OCI-LY1 (cell line): Measurements from ENCODE around the gene ESPN.

Experiments
- H2AFZ ChIP-seq: fragments of 200-600 bp; sonication (generic), shearing (Covaris generic); 2 replicates; pipeline ENCODE4 v1.6.0; 2014; ENCODE audit warnings: antibody characterized with exemption, mild to moderate bottlenecking, low read length
- H3F3A ChIP-seq: fragments of 200-600 bp; sonication (generic), shearing (Covaris generic); 2 replicates; pipeline ENCODE4 v1.6.0; 2014; ENCODE audit warnings: mild to moderate bottlenecking, antibody characterized with exemption, low read length, moderate library complexity; ENCODE audit not compliant: insufficient read depth
- H3K27ac ChIP-seq: fragments of 200-600 bp; sonication (generic); 2 replicates; pipeline ENCODE4 v1.5.1; 2014; ENCODE audit warnings: low read length, mixed run types, mild to moderate bottlenecking, low read depth; ENCODE audit not compliant: poor library complexity, severe bottlenecking
- H3K27me3 ChIP-seq: fragments of 200-600 bp; sonication (generic); 2 replicates; pipeline ENCODE4 v1.6.0; 2014; ENCODE audit warnings: antibody characterized with exemption, mild to moderate bottlenecking, low read length, moderate library complexity; ENCODE audit not compliant: insufficient read depth
- H3K36me3 ChIP-seq: fragments of 200-600 bp; sonication (generic); 2 replicates; pipeline ENCODE4 v1.6.1; 2014; ENCODE audit warnings: mild to moderate bottlenecking, antibody characterized with exemption, low read length, moderate library complexity, mixed read lengths; ENCODE audit not compliant: insufficient read depth
- H3K4me1 ChIP-seq: fragments of 200-600 bp; sonication (generic); 2 replicates; pipeline ENCODE4 v1.5.1; 2014; ENCODE audit warnings: mild to moderate bottlenecking, low read length, moderate library complexity; ENCODE audit not compliant: insufficient read depth, severe bottlenecking
- H3K4me2 ChIP-seq: fragments of 200-600 bp; sonication (generic), shearing (Covaris generic); 2 replicates; pipeline ENCODE4 v1.6.1; 2014; ENCODE audit warnings: low read length
- H3K4me3 ChIP-seq: fragments of 200-600 bp; sonication (generic); 2 replicates; pipeline ENCODE4 v1.5.1; 2014; ENCODE audit warnings: low read length, low read depth, mild to moderate bottlenecking, mixed read lengths; ENCODE audit not compliant: poor library complexity, severe bottlenecking
- H3K79me2 ChIP-seq: fragments of 200-600 bp; shearing (Covaris generic); 2 replicates; pipeline ENCODE4 v1.6.1; 2016; ENCODE audit warnings: mixed run types, low read length, mixed read lengths; ENCODE audit not compliant: insufficient read depth
- H3K9ac ChIP-seq: fragments of 200-600 bp; sonication (generic), shearing (Covaris generic); 2 replicates; pipeline ENCODE4 v1.6.1; 2014; ENCODE audit warnings: mild to moderate bottlenecking, low read length, mixed read lengths
- H3K9me2 ChIP-seq: fragments of 200-600 bp; sonication (generic), shearing (Covaris generic); 2 replicates; pipeline ENCODE4 v1.6.1; 2014; ENCODE audit warnings: low read depth, mild to moderate bottlenecking, low read length, mixed read lengths
- H3K9me3 ChIP-seq: fragments of 200-600 bp; shearing (Covaris generic); 2 replicates; pipeline ENCODE4 v1.6.1; 2014; ENCODE audit warnings: low read length, mixed read lengths
- H4K20me1 ChIP-seq: fragments of 200-600 bp; sonication (generic), shearing (Covaris generic); 2 replicates; pipeline ENCODE4 v1.6.0; 2016; ENCODE audit warnings: mild to moderate bottlenecking, low read length; ENCODE audit not compliant: insufficient read depth
- EZH2 ChIP-seq: fragments of 200-600 bp; sonication (generic), shearing (Covaris generic); IDR thresholded peaks from 2 replicates; pipeline ENCODE4 v1.8.0; 2017; ENCODE audit warnings: borderline replicate concordance, mixed run types, mild to moderate bottlenecking, antibody characterized with exemption, low read length, moderate library complexity, mixed read lengths
- TF ChIP-seq, protein P1 (sequence below): fragments of 200-600 bp; sonication (generic), shearing (Covaris generic); IDR thresholded peaks from 2 replicates; pipeline ENCODE4 v1.5.1; 2017; ENCODE audit warnings: mild to moderate bottlenecking, antibody characterized with exemption, low read length, moderate library complexity, mixed read lengths

ESPN gene

DNA sequence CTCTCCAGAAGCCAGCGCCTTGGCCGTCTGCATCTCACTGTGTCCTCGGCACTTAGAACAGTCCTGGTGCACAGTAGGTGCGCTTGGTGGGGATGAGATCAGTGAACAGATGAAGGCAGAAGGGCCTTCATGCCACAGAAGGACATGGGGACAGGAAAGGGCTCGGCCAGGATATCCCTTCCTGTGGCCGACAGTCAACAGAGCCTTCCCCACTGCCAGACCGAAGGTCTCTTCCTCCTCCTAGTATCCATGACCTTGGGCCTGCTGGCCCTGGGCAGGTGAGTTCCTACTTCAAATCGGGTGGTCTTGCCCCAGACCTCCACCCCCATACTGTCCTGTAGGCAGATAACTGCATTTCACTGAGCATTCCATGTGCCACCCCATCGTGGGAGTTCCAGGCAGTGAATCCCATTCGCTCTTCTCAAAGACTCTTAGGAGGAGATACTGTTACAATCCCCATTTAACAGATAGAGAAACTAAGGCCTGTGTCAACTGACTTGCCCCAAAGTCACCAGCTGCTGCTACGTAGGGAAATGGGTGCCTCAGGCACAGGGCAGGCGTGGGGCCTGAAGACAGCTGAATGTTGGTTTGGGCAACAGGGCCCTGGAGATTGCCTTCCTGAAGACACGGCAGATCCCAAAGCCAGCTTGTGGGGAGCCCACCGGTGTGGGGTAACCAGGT is 63.4 kb downstream of the ESPN start:
- Histone ChIP-seq H3F3A (no peaks in the 10 kb centered on the region), H3K9me2 (no peaks in the 10 kb centered on the region), H4K20me1 (no peaks in the 10 kb centered on the region), H3K4me1 (peaks cover 9% of the 10 kb centered on the region), H3K27ac (no peak overlapping the region), H3K4me3 (no peak overlapping the region), H2AFZ (no peak overlapping the region), H3K79me2 (no peaks in the 10 kb centered on the region), H3K27me3 (peaks cover 5% of the 10 kb centered on the region), H3K36me3 (no peaks in the 10 kb centered on the region), H3K9me3 (no peaks in the 10 kb centered on the region), H3K4me2 (no peak overlapping the region), H3K9ac (no peak overlapping the region)
- TF ChIP-seq, protein P1, sequence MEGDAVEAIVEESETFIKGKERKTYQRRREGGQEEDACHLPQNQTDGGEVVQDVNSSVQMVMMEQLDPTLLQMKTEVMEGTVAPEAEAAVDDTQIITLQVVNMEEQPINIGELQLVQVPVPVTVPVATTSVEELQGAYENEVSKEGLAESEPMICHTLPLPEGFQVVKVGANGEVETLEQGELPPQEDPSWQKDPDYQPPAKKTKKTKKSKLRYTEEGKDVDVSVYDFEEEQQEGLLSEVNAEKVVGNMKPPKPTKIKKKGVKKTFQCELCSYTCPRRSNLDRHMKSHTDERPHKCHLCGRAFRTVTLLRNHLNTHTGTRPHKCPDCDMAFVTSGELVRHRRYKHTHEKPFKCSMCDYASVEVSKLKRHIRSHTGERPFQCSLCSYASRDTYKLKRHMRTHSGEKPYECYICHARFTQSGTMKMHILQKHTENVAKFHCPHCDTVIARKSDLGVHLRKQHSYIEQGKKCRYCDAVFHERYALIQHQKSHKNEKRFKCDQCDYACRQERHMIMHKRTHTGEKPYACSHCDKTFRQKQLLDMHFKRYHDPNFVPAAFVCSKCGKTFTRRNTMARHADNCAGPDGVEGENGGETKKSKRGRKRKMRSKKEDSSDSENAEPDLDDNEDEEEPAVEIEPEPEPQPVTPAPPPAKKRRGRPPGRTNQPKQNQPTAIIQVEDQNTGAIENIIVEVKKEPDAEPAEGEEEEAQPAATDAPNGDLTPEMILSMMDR, result no peak
- TF ChIP-seq EZH2, result no peak

DNA sequence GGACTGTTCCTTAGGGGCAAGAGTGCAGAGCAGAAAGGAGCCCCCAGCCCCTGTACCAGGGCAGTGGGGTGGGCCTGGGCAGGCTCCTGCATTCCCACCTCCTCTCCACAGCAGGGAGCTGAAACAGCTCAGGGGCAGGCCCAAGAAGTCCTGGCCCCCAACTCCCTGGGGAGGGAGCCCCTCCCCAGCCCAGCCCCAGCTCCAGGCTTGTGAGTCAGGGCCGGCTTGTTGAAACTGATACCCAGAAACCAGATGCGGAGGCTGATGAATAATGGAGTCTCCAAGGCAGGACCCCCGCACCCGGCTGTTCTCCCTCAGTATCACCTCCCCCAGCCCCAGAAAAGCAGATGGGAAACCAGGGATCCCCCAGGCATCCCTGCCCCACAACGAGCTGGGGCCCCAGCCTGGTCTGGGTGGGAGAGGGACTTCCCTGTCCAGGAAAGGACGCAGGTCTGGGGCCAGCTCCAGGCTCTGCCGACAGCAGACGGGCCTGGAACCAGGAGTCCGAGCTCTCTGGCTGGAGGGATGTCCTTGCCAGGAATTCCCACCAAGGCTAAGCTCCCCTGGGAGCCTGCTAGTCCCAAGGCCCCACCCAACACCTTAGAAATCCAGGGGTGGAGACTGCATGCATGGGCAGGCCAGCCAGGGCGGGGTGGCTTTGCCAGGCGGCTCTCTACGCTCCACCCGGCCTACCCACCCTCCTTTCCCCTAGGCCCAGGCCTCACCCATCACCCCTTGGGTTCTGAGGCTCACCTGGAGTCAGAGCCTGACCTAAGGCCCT is 64.2 kb downstream of the ESPN start:
- H3K4me2 ChIP-seq, result no peak overlapping the region
- H3K4me1 ChIP-seq, result peaks cover 9% of the 10 kb centered on the region
- H3K36me3 ChIP-seq, result no peaks in the 10 kb centered on the region
- H3K9me2 ChIP-seq, result no peaks in the 10 kb centered on the region
- TF ChIP-seq, protein P1, result no peak
- no peak for TF ChIP-seq EZH2
- H3K27ac ChIP-seq, result no peak overlapping the region
- H3K9ac ChIP-seq, result no peak overlapping the region
- no peaks in the 10 kb centered on the region for H3K79me2 ChIP-seq
- H3F3A ChIP-seq, result no peaks in the 10 kb centered on the region
- H4K20me1 ChIP-seq, result no peaks in the 10 kb centered on the region
- peaks cover 5% of the 10 kb centered on the region for H3K27me3 ChIP-seq
- no peak overlapping the region for H3K4me3 ChIP-seq
- no peaks in the 10 kb centered on the region for H3K9me3 ChIP-seq
- no peak overlapping the region for H2AFZ ChIP-seq

DNA sequence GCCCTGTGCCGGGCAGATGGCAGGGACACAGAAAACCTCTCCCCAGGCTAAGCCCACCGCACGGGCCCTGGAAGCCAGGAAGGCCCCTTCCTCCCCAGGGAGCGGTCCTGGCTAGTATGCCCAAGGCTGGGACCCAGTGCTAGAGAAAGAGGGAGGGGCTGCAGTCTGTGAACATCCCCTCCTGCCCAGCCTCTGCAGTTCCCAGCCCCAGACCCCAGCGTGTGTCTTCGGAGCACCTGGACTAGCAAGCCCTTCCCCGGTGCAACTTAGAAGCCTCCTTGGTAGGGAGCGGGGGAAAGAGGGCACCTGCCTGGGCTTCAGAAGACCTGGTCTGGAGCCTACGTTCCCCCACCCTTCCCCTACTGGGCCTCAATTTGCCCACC is 64.8 kb downstream of the ESPN start:
- Histone ChIP-seq H3K9ac (no peak overlapping the region), H3K27me3 (peaks cover 5% of the 10 kb centered on the region), H3K4me2 (no peak overlapping the region), H3K36me3 (no peaks in the 10 kb centered on the region), H2AFZ (no peak overlapping the region), H3K9me3 (no peaks in the 10 kb centered on the region), H3K79me2 (no peaks in the 10 kb centered on the region), H3F3A (no peaks in the 10 kb centered on the region), H3K27ac (no peak overlapping the region), H3K4me3 (no peak overlapping the region), H3K9me2 (no peaks in the 10 kb centered on the region), H3K4me1 (peaks cover 9% of the 10 kb centered on the region), H4K20me1 (no peaks in the 10 kb centered on the region)
- TF ChIP-seq, protein P1, result no peak
- TF ChIP-seq EZH2, result no peak
